ENCODE data around the gene TRAPPC6A.

The TRAPPC6A gene

DNA sequence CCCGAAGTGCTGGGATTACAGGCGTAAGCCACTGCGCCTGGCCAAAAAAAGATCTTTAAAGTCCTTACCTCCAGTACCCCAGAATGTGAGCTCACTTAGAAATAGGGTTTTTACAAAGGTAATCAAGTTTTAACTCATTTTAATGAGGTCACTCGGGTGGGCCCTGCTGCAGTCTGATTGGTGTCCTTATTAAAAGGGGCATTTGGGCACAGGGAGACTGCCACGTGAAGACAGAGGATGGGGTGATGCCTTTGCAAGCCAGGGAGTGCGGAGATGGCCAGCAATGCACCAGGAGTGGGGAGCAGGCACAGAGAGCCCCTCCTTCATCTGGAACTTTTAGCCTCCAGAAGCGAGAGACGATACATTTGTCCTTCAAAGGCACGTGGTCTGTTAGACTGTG, 28.9 kb downstream of the TRAPPC6A start:
- no peak for DNase-seq (ENCODE audit: low spot score)

DNA sequence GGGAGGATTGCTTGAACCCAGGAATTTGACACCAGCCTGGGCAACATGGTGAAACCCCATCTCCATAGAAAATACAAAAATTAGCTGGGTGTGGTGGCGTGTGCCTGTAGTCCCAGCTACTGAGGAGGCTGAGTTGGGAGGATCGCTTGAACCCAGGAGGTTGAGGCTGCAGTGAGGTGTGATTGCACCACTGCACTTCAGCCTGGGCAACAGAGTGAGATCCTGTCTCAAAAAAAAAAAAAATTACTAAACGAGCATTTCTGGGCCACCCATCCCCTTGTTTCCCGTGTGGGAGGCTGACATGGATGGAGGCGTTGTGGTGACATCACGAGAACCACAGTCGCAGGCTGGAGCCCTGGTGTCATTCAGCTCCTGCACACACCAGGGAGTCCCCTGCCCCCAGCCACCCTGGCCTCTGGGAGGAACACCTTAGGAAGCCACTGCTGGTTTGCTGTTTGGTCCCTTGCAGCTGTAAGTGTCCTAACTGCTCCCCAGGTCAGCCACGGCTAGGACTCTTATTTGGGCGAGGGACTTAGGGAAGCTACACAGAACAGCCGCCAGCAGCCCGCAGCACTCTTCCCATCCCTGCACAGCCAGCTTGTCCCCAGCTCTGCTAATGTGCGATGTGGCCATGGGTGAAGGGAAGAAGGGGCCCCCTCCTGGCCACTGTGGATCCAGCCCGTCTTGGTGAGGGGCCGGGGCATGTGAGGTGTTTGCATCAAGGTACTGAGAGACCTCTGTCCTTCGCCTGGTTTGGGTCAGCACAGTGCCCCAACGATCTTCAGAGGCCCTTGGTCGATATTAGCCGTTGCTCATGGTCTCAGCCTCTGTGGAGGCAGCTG, 30.0 kb downstream of the TRAPPC6A start:
- no peak for DNase-seq (ENCODE audit: low spot score)

DNA sequence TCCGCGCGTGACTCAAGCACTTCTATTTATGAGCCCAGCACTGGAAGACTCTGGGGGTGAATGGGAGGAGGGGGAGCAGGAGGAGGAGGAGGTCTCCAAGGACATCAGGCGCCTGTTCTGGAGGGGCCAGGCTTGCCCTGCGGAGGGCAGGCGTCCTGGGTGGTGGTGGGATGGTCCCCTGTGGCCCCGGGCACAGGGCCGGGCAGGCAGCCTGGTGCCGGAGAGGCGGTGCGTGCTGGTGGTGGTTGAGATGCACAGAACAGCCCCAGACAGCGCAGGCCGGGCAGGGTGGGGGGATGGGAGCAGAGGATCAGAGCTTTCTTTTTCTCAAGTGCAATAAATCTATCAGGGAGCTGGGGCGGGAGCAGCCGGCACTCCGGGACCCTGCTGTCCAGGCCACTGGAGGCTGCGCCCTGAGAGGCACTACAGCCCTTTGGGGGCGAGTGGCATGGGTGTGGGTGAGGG, 31.3 kb downstream of the TRAPPC6A start:
- DNase-seq (ENCODE audit: low spot score), result no peak

DNA sequence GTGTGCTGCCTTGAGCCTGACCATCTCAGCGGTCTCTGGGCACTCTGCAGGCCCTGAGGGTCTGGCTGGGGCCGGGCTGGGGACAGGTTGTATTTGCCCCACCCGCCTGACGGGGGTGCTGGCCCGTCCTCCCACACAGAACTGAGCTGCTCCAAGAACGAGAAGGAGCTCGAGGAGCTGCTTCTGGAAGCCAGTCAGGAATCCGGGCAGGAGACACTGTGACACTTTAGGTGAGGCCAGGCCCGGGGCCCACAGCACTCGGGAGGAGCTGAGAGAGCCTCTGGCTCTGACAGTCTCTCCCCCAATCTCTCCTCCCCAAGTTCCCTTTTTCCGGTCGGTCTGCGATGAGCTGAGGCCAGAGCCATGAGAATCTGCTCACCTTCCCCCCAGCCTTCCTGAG, 31.8 kb downstream of the TRAPPC6A start:
- DNase-seq (ENCODE audit: low spot score), result no peak

DNA sequence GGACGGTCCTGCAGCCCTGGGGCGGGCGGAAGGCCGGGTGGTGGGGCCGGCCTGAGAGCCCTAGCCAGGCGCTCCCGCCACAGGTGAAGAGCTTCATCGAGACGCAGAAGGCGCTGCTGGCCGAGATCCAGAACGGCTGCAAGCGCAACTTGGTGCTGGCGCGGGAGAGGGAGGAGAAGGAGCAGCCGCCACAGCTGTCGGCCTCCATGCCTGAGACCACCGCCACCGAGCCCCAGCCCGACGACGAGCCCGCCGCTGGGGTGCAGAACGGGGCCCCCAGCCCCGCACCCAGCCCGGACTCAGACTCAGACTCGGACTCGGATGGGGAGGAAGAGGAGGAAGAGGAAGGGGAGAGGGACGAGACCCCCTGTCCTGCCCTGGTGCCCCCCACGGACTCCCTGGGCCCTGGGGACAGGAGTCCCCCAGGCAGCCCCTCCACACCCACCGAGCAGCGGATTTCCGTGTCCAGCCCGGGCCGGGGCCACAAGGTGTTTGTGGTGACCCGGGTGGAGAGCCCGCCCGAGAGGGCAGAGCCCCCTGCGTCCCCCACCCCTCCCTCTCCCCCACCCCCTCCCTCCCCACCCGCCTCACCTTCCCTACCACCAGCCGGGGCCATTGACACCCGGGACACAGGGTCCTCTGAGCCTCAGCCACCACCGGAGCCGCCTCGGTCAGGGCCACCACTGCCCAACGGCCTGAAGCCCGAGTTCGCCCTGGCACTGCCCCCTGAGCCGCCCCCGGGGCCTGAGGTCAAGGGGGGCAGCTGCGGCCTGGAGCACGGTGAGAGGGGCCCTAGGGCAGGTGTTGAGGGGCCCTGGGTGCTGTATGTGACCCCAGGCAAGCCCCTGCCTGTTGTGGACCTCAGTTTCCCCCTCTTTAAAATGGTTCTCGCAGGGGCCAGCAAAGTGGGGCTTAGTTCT, 32.5 kb downstream of the TRAPPC6A start:
- no peak for DNase-seq (ENCODE audit: low spot score)

DNA sequence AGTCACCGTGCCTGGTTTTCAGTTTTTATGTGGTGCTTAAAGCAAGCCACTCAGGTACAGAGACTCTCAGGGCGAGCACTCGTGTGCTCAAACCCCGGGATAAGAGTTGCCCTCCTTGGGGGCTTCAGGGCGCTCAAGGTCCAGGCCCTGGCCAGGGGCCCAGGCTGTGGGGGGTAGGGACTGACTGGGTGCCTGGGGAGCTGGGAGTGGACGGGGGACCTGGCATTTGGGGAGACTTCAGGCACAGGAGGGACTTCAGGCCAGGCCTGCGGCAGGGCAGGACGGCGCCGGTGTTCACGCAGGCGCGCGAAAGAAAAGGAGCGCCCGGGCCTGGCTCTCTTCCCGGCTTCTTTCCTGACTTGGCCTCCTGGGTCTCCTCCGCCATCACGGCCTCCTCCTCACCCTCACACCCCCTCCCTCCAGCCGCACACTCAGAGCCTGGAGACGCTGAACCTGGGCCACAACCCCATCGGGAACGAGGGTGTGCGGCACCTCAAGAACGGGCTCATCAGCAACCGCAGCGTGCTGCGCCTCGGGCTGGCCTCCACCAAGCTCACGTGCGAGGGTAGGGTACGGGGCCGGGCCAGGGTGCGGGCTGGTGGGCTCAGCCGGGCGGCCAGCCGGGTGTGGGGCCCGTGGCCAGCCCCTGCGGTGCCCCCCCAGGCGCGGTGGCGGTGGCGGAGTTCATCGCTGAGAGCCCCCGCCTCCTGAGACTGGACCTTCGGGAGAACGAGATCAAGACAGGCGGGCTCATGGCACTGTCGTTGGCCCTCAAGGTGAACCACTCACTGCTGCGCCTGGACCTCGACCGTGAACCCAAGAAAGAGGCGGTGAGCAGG, 33.4 kb downstream of the TRAPPC6A start:
- no peak for DNase-seq (ENCODE audit: low spot score)

DNA sequence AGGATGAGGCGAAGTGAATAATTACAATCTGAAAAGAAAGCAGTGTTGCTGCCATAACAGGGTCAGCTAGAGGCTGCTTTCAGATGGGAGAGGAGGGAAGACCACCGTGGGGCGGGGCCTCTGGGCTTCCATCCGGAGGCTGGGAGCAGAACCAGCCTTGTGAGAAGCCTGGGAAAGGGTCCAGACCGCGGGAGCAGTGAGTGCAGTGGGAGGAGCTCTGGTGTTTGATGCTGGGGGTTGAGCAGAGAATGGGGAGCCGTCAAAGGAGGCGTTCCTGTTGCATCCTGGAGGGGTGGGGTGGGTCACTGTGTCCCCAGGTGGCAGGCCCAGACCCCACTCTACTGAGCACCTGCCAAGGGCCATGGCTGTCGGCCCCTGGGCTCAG, 35.3 kb downstream of the TRAPPC6A start:
- no peak for DNase-seq (ENCODE audit: low spot score)

DNA sequence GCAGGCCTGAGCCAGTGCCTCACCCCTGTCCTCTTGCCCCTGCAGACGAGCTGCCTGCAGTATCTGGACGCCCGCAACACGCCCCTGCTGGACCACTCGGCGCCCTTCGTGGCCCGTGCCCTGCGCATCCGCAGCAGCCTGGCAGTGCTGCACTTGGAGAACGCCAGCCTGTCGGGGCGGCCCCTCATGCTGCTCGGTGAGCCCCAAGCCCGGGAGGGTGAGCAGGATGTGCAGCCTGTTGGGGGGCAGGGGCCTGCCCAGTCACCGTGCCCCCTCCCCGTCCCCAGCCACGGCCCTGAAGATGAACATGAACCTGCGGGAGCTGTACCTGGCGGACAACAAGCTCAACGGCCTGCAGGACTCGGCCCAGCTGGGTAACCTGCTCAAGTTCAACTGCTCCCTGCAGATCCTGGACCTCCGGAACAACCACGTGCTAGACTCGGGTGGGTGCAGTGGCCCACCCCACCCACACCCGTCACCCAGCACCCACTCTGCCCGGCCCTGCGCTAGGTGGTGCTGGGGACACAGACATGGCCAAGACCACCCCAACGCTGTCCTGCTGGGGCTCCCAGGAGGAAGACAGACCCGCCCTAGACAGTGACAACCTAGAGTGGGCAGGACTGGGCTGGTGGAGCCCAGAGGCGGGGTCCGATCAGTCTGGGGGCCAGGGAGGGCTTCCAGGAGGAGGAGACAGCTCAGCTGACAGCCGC, 35.9 kb downstream of the TRAPPC6A start:
- DNase-seq (ENCODE audit: low spot score), result no peak

DNA sequence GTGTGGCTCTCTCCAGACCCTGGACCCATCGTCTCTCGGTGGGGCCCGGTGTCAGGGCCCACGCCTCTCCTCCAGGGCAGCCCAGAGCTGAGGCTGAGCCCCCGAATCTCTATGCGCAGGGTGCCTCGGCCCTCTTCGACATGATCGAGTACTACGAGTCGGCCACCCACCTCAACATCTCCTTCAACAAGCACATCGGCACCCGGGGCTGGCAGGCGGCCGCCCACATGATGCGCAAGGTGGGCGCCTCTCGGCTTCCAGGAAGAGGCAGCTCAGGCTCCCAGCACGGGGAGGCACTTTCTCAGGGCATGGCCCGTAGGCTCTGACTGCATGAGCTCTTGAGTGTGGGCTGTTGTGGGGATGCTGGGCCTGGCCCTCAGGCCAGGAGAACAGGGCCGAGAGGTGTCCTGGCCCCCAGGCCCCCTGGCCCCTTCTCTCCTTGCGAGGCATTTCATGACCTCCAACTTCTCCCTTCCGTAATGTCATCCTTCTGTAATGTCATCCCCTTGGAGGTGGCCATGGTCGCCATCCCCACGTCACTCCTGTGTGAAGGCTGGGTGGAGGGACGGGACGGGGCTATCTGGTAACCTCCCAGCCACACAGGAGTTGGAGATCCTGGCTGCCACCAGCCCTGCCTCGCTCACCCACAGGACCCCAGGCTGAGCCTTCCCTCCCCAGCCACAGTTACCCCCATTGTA, 36.7 kb downstream of the TRAPPC6A start:
- no peak for DNase-seq (ENCODE audit: low spot score)

DNA sequence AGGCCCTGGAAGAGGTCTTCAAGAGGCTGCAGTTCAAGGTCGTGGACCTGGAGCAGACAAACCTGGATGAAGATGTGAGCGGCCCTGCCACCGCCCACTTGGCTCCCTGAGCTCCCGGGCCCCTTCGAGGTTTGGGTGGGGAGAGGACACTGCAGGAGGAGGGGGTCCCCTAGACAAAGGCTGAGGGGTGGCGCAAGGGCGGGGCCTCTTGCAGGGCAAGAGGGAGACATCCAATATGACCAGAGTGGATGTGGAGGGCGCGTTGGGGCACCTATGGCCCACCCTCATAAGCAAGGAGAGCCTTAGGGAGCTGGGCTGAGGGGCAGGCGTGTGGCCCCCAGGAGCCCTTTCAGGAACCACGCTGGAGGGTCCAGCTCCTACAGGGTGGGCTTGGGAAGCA, 37.5 kb downstream of the TRAPPC6A start:
- DNase-seq (ENCODE audit: low spot score), result no peak

DNA sequence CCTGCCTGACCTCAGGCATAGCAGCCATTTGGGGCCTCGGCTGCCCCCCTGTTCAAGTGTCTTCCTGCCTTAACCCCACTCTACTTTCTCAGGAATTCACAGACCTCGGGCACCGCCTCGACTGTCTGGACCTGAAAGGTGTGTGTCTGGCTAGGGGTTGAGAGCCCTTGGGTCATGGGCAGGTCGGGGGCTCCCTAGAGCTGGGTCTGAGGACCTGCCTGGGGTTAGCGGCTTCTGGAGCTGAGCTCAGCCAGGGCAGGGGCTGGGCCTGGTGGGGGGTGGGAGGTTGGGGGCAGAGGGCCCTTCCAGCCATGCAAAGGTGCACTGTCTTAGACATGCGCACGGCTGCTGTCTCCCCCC, 37.9 kb downstream of the TRAPPC6A start:
- no peak for DNase-seq (ENCODE audit: low spot score)

DNA sequence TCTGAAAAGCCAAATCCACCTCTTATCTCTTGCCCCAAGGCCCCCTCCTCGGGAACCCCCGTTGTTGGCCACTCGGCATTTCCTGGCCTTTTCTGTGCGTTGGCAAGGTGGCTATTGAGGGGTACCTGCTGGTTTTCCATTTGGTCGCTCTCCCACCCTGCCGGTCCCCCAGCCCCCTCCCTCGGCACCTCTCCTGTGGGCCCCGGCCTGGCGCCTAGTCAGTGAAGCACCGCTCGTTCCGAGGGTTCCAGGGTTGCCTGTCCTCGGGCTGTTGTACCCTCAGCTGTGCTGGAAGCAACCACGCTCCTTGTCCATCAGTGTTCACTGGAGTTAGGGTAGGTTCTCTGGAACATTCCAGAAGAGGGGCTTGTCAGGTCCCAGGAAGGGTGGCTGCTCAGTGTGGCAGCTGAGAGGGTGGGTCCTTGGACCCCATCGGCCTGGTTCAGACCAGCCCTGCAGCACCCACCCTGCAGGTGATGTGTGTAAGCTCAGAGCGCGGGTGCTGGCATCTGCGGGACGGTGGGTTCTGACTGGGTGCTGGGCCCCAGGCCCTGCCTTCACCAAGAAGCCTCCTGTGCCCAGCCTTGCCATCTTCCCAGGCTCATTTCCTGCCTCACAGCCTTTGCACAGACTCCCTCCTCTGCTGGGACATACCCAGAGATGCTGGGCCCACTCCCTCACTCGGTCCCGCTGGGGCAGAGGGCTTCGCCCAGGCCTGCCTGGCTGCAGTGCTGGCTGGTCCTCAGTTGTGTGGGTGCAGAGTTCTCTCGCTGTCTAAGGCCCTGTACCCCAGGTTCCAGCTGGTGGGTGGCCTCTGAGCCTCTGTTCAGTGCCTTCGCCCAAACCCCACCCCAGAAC, 38.5 kb downstream of the TRAPPC6A start:
- DNase-seq (ENCODE audit: low spot score), result no peak

DNA sequence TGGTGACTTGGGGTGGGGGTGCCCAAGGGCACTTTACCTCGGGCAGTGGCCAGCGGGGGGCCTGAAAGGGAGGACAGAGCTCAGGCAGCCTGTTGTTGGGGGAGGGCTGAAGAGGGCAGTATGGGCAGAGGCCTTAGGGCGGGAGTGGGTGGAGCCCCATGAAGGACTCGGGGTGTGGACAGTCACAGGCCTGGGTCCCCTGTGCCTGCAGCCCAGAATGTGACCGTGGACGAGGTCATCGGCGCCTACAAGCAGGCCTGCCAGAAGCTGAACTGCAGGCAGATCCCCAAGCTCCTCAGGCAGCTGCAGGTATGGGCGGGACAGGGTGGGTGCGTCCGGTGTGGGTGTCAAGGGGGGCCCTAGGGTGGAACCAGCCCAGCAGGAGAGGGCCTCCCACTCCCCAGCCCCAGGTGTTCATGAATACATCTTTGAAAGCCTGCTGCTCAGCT, 39.7 kb downstream of the TRAPPC6A start:
- DNase-seq (ENCODE audit: low spot score), result no peak

DNA sequence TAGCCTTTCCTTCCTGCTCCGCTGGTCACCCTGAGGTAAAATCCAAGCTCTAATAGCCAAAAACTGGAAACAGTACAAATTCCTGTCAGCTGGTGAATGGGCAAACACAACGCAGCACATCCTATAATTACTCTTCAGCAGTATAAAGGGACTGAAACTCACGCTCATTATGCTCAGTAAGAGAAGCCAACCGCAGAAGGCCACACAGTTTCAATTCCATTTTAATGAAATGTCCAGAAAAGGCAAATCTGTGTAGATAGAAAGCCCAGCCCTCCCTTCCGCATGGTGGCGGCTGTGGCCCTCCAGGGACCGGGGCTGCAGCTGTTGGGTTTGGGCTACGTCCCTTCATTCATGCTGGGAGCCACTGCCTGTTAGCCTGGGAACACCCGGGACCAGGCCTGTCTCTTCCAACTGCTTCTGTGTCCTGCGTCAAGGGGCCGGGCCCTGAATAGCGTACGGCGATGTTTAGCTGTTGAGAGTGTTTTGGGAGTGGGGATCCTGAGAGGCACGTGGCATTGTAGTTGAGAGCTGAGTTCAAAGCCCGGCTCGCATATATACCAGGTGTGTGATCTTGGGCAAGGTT, 40.8 kb downstream of the TRAPPC6A start:
- DNase-seq (ENCODE audit: low spot score), result no peak

DNA sequence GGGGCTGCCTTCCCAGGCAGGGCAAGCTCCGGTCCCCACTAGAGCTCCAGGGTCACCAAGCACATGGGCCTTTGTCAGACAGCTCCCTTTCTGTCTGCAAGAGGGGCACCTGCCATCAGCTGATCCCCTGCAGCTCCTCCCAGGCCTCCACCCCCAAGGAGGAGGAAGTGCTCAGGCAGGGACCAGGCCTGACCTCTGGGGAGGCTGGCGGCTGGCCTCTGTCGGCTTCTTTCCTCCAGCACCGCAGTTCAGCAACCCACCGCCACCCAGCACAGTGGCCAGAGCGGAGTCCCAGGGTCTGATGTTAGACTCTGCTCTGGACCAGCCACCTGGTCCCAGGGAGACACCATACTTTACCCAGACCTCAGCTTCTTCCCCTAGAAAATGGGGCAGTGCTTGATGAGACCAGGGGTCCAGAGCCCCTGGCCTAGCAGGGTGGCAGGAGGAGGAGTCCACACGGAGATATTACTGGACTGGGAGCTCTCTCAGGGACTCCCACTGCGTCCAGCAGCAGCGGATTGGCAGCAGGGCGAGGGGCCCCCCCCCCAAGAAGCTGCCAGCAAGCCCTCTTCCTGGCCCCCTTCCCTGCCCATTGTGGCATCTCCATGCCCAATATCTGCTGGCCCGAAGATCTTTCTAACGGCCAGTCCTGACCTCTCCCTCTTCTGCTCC, 41.4 kb downstream of the TRAPPC6A start:
- DNase-seq (ENCODE audit: low spot score), result no peak

DNA sequence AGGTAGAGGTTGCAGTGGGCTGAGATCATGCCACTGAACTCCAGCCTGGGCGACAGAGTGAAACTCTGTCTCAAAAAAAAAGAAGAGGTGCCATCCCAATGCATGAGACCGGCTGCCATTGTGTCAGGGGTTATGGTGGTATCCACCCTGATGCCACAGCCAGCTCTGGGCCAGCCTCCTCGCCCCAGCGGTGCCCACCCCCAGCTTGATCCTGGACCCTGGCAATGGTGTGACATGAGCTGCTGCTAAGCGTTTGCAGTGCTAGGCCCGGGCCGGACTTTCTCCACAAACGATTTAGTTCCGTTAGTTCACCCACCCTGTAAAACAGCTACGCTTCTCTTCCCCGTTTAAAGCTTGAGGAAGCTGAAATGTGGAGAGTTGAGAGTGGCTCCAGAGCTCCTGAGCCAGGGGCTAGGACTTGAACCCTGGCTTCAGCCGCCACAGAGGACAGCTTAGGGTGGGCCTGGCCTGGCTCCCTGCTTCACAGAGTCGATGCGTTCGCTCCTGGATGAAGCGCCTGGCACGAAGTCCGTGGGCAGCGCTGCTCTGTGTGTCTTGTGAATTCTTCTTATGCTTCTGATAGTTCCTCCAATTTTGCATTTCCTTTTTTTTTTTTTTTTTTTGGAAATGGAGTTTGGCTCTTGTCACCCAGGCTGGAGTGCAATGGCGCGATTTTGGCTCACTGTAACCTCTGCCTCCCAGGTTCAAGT, 42.7 kb downstream of the TRAPPC6A start:
- no peak for DNase-seq (ENCODE audit: low spot score)

DNA sequence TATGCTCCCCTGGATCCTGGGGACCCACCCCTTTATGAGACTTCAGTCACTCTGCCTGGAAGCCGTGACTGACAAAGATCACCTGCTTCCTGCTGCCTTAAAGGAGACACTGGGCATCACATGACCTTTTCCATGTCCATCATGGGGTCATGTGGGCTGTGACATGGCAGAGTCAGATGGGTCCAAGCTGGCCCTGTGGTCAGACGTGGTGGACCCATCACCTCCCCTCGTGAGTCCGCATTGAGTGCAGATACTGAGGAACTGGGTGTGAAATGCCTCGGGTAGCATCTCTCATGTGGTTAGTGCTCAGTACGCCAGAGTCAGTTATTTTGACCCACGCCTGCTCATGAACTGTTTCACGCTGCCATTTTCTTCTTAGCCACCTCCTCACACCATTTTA, 44.4 kb downstream of the TRAPPC6A start:
- DNase-seq (ENCODE audit: low spot score), result no peak

DNA sequence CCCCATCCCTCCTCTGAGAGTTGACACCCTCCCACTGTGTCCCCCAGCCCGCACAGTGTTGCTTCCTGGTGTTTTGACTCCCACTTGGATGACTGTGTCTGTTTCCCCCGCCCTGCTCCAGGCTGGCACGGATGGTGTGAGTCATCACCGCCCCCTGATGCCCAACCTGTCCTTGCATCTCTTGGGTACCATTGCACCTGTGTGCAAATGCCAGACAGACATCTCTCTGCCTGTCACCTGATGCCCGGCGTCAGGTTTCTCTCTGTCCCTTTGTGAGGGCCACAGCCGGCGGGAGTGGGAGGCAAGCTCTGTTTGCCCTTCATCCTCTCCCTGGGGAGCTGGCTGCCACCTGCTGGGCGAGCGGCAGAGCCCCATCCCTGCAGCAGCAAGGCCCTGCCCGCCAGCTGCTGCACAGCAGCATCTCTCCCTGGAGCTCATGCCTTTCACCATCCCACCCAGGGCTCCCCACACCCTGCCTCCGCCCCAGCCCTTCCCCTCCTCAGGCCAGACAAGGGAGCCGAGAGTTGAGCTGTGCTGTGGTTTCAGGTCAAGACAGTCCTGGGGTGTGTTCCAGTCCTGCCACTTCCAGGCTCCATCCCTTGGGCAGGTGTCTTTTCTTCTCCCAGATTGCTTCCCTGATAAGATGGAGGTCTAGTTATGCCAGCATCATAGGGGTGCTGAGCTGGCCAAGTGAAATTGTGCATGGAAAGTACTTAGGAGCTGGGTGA, 47.0 kb downstream of the TRAPPC6A start:
- DNase-seq (ENCODE audit: low spot score), result no peak

Data from ecto neural progenitor cell (in vitro differentiated cells).